K562 (cell line): Measurements from ENCODE around the gene OPHN1.

Source experiments
- ARHGAP35 ChIP-seq: fragments of 450-650 bp; IDR thresholded peaks from 2 replicates; pipeline ENCODE4 v1.6.1; 2018; ENCODE audit not compliant: partially characterized antibody
- CBFA2T3 ChIP-seq: fragments of 450-650 bp; IDR thresholded peaks from 2 replicates; pipeline ENCODE4 v1.6.1; 2017
- CHD2 ChIP-seq: IDR thresholded peaks from 2 replicates; pipeline ENCODE4 v1.6.1; 2011; ENCODE audit warnings: low read depth, low read length
- CTCF ChIP-seq, 3 experiments: IDR thresholded peaks in 2 of 3; conservative IDR thresholded peaks in 1 of 3; 2 replicates each; pipeline ENCODE4 v1.5.1; 2011 to 2012; ENCODE audit warnings: low read length in 3 of 3, mild to moderate bottlenecking in 3 of 3, control low read depth in 2 of 3, improper control_type of control experiment in 1 of 3, inconsistent platforms in 1 of 3, low read depth in 1 of 3, mixed read lengths in 1 of 3, moderate library complexity in 1 of 3; ENCODE audit not compliant: insufficient read depth in 2 of 3
- GATA2 ChIP-seq: sonication (generic); formaldehyde crosslinking; IDR thresholded peaks from 2 replicates; pipeline ENCODE4 v1.4.0; 2020; ENCODE audit warnings: mild to moderate bottlenecking, missing genetic modification reagents
- HNRNPUL1 ChIP-seq: fragments of 200-400 bp; formaldehyde crosslinking; IDR thresholded peaks from 2 replicates; pipeline ENCODE4 v1.6.1; 2017; ENCODE audit warnings: low read length
- NBN ChIP-seq: fragments of 450-650 bp; IDR thresholded peaks from 2 replicates; pipeline ENCODE4 v1.6.1; 2016; ENCODE audit warnings: low read depth, mild to moderate bottlenecking
- NFE2L1 ChIP-seq: fragments of 450-650 bp; IDR thresholded peaks from 2 replicates; pipeline ENCODE4 v1.6.1; 2016; ENCODE audit warnings: missing genetic modification characterization, low read depth, mild to moderate bottlenecking, missing compliant biosample characterization, moderate library complexity, borderline replicate concordance
- NFIC ChIP-seq: fragments of 450-650 bp; IDR thresholded peaks from 2 replicates; pipeline ENCODE4 v1.6.1; 2017; ENCODE audit warnings: mild to moderate bottlenecking, inconsistent platforms
- SIN3A ChIP-seq, 2 experiments: fragments of 150-350 bp in 1 of 2; IDR thresholded peaks; 2 replicates each; pipeline ENCODE4 v1.6.1; 2011 to 2016; ENCODE audit warnings: borderline replicate concordance in 2 of 2, low read depth in 2 of 2, low read length in 2 of 2, mild to moderate bottlenecking in 2 of 2, moderate library complexity in 2 of 2; ENCODE audit not compliant: control insufficient read depth in 1 of 2
- SPI1 ChIP-seq: IDR thresholded peaks from 2 replicates; pipeline ENCODE4 v1.6.1; 2011; ENCODE audit warnings: low read depth, low read length, control low read depth, borderline replicate concordance
- TAF1 ChIP-seq: IDR thresholded peaks from 2 replicates; pipeline ENCODE4 v1.6.1; 2011; ENCODE audit warnings: mild to moderate bottlenecking, low read length, moderate library complexity; ENCODE audit not compliant: insufficient read depth, control insufficient read depth, severe bottlenecking; ENCODE audit errors: extremely low read depth
- TF ChIP-seq, protein P1 (sequence below): sonication (generic); formaldehyde crosslinking; IDR thresholded peaks from 2 replicates; pipeline ENCODE4 v1.8.1; 2022; ENCODE audit warnings: missing genetic modification reagents

- TF ChIP-seq CHD2 (no peak), NFIC (no peak), CTCF (IDR thresholded peaks at IDR 0.05 in 2 of 3, conservative IDR thresholded peaks at IDR 0.05 in 1 of 3; ENCODE audit: insufficient read depth in 2 of 3, low read depth in 1 of 3, low read length in 3 of 3) (no peak), GATA2 (CRISPR knock-in tag) (no peak), CBFA2T3 (no peak), NBN (no peak), NFE2L1 (tag) (no peak), HNRNPUL1 (no peak), TAF1 (no peak), SIN3A (IDR thresholded peaks at IDR 0.05; ENCODE audit: borderline replicate concordance in 2 of 2, control insufficient read depth in 1 of 2, low read depth in 2 of 2, low read length in 2 of 2) (no peak), ARHGAP35 (no peak), SPI1 (no peak)
- TF ChIP-seq, protein P1, sequence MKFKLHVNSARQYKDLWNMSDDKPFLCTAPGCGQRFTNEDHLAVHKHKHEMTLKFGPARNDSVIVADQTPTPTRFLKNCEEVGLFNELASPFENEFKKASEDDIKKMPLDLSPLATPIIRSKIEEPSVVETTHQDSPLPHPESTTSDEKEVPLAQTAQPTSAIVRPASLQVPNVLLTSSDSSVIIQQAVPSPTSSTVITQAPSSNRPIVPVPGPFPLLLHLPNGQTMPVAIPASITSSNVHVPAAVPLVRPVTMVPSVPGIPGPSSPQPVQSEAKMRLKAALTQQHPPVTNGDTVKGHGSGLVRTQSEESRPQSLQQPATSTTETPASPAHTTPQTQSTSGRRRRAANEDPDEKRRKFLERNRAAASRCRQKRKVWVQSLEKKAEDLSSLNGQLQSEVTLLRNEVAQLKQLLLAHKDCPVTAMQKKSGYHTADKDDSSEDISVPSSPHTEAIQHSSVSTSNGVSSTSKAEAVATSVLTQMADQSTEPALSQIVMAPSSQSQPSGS (CRISPR knock-in tag) = no peak
Observed at GRCh38 chrX:68209008-68209407, 224.3 kb downstream of the OPHN1 start.
